OCI-LY1 (cell line): Measurements from ENCODE around the gene TPSB2.

Experiments used
- H2AFZ ChIP-seq: fragments of 200-600 bp; sonication (generic), shearing (Covaris generic); 2 replicates; pipeline ENCODE4 v1.6.0; 2014; ENCODE audit warnings: antibody characterized with exemption, mild to moderate bottlenecking, low read length
- H3F3A ChIP-seq: fragments of 200-600 bp; sonication (generic), shearing (Covaris generic); 2 replicates; pipeline ENCODE4 v1.6.0; 2014; ENCODE audit warnings: mild to moderate bottlenecking, antibody characterized with exemption, low read length, moderate library complexity; ENCODE audit not compliant: insufficient read depth
- H3K27ac ChIP-seq: fragments of 200-600 bp; sonication (generic); 2 replicates; pipeline ENCODE4 v1.5.1; 2014; ENCODE audit warnings: low read length, mixed run types, mild to moderate bottlenecking, low read depth; ENCODE audit not compliant: poor library complexity, severe bottlenecking
- H3K27me3 ChIP-seq: fragments of 200-600 bp; sonication (generic); 2 replicates; pipeline ENCODE4 v1.6.0; 2014; ENCODE audit warnings: antibody characterized with exemption, mild to moderate bottlenecking, low read length, moderate library complexity; ENCODE audit not compliant: insufficient read depth
- H3K36me3 ChIP-seq: fragments of 200-600 bp; sonication (generic); 2 replicates; pipeline ENCODE4 v1.6.1; 2014; ENCODE audit warnings: mild to moderate bottlenecking, antibody characterized with exemption, low read length, moderate library complexity, mixed read lengths; ENCODE audit not compliant: insufficient read depth
- H3K4me1 ChIP-seq: fragments of 200-600 bp; sonication (generic); 2 replicates; pipeline ENCODE4 v1.5.1; 2014; ENCODE audit warnings: mild to moderate bottlenecking, low read length, moderate library complexity; ENCODE audit not compliant: insufficient read depth, severe bottlenecking
- H3K4me2 ChIP-seq: fragments of 200-600 bp; sonication (generic), shearing (Covaris generic); 2 replicates; pipeline ENCODE4 v1.6.1; 2014; ENCODE audit warnings: low read length
- H3K4me3 ChIP-seq: fragments of 200-600 bp; sonication (generic); 2 replicates; pipeline ENCODE4 v1.5.1; 2014; ENCODE audit warnings: low read length, low read depth, mild to moderate bottlenecking, mixed read lengths; ENCODE audit not compliant: poor library complexity, severe bottlenecking
- H3K79me2 ChIP-seq: fragments of 200-600 bp; shearing (Covaris generic); 2 replicates; pipeline ENCODE4 v1.6.1; 2016; ENCODE audit warnings: mixed run types, low read length, mixed read lengths; ENCODE audit not compliant: insufficient read depth
- H3K9ac ChIP-seq: fragments of 200-600 bp; sonication (generic), shearing (Covaris generic); 2 replicates; pipeline ENCODE4 v1.6.1; 2014; ENCODE audit warnings: mild to moderate bottlenecking, low read length, mixed read lengths
- H3K9me2 ChIP-seq: fragments of 200-600 bp; sonication (generic), shearing (Covaris generic); 2 replicates; pipeline ENCODE4 v1.6.1; 2014; ENCODE audit warnings: low read depth, mild to moderate bottlenecking, low read length, mixed read lengths
- H3K9me3 ChIP-seq: fragments of 200-600 bp; shearing (Covaris generic); 2 replicates; pipeline ENCODE4 v1.6.1; 2014; ENCODE audit warnings: low read length, mixed read lengths
- H4K20me1 ChIP-seq: fragments of 200-600 bp; sonication (generic), shearing (Covaris generic); 2 replicates; pipeline ENCODE4 v1.6.0; 2016; ENCODE audit warnings: mild to moderate bottlenecking, low read length; ENCODE audit not compliant: insufficient read depth
- CTCF ChIP-seq: fragments of 200-600 bp; sonication (generic), shearing (Covaris generic); IDR thresholded peaks from 2 replicates; pipeline ENCODE4 v1.5.1; 2017; ENCODE audit warnings: mild to moderate bottlenecking, antibody characterized with exemption, low read length, moderate library complexity, mixed read lengths
- EZH2 ChIP-seq: fragments of 200-600 bp; sonication (generic), shearing (Covaris generic); IDR thresholded peaks from 2 replicates; pipeline ENCODE4 v1.8.0; 2017; ENCODE audit warnings: borderline replicate concordance, mixed run types, mild to moderate bottlenecking, antibody characterized with exemption, low read length, moderate library complexity, mixed read lengths

The TPSB2 gene

GRCh38 chr16:1184156-1184868 is 45.7 kb downstream of the TPSB2 start:
- H3K79me2 ChIP-seq = no peaks in the 10 kb centered on the region
- no peak overlapping the region for H3K4me2 ChIP-seq
- H3K9ac ChIP-seq = no peak overlapping the region
- H3K4me1 ChIP-seq = no peaks in the 10 kb centered on the region
- no peak overlapping the region for H3K27ac ChIP-seq
- no peaks in the 10 kb centered on the region for H3F3A ChIP-seq
- H3K9me3 ChIP-seq = no peaks in the 10 kb centered on the region
- no peaks in the 10 kb centered on the region for H3K27me3 ChIP-seq
- TF ChIP-seq CTCF = no peak
- no peak for TF ChIP-seq EZH2
- H2AFZ ChIP-seq = no peak overlapping the region
- no peaks in the 10 kb centered on the region for H3K9me2 ChIP-seq
- H4K20me1 ChIP-seq = no peaks in the 10 kb centered on the region
- no peaks in the 10 kb centered on the region for H3K36me3 ChIP-seq
- no peak overlapping the region for H3K4me3 ChIP-seq

GRCh38 chr16:1182950-1183907 is 46.8 kb downstream of the TPSB2 start:
- Histone ChIP-seq H2AFZ (no peak overlapping the region), H3K79me2 (no peaks in the 10 kb centered on the region), H3F3A (no peaks in the 10 kb centered on the region), H3K4me3 (no peak overlapping the region), H3K4me1 (no peaks in the 10 kb centered on the region), H3K9me2 (no peaks in the 10 kb centered on the region), H3K27ac (no peak overlapping the region), H3K27me3 (no peaks in the 10 kb centered on the region), H3K4me2 (no peak overlapping the region), H3K9ac (no peak overlapping the region), H3K36me3 (no peaks in the 10 kb centered on the region), H3K9me3 (no peaks in the 10 kb centered on the region), H4K20me1 (no peaks in the 10 kb centered on the region)
- TF ChIP-seq EZH2 = no peak
- TF ChIP-seq CTCF = no peak

- no peaks in the 10 kb centered on the region for H3F3A ChIP-seq
- H3K9ac ChIP-seq = no peak overlapping the region
- no peaks in the 10 kb centered on the region for H3K36me3 ChIP-seq
- H3K27ac ChIP-seq = no peak overlapping the region
- H4K20me1 ChIP-seq = no peaks in the 10 kb centered on the region
- H3K9me2 ChIP-seq = no peaks in the 10 kb centered on the region
- no peak for TF ChIP-seq EZH2
- no peak for TF ChIP-seq CTCF
- no peaks in the 10 kb centered on the region for H3K27me3 ChIP-seq
- H3K4me2 ChIP-seq = no peak overlapping the region
- H3K4me1 ChIP-seq = no peaks in the 10 kb centered on the region
- H3K79me2 ChIP-seq = no peaks in the 10 kb centered on the region
- H2AFZ ChIP-seq = no peak overlapping the region
- no peak overlapping the region for H3K4me3 ChIP-seq
- no peaks in the 10 kb centered on the region for H3K9me3 ChIP-seq
Measured at GRCh38 chr16:1182316-1182671, 47.7 kb downstream of the TPSB2 start.
